Measurements from ENCODE around the gene PCDHGB4.

DNA sequence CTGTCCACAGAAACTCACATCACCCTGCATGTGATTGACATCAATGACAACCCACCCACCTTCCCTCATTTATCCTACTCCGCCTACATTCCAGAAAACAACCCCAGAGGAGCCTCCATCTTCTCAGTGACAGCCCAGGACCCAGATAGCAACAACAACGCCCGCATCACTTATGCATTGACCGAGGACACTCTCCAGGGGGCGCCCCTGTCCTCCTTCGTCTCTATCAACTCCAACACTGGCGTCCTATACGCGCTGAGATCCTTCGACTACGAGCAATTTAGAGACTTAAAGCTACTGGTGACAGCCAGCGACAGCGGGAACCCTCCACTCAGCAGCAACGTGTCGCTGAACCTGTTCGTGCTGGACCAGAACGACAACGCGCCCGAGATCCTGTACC, 42.2 kb upstream of the PCDHGB4 start:
- TF ChIP-seq, protein P1, sequence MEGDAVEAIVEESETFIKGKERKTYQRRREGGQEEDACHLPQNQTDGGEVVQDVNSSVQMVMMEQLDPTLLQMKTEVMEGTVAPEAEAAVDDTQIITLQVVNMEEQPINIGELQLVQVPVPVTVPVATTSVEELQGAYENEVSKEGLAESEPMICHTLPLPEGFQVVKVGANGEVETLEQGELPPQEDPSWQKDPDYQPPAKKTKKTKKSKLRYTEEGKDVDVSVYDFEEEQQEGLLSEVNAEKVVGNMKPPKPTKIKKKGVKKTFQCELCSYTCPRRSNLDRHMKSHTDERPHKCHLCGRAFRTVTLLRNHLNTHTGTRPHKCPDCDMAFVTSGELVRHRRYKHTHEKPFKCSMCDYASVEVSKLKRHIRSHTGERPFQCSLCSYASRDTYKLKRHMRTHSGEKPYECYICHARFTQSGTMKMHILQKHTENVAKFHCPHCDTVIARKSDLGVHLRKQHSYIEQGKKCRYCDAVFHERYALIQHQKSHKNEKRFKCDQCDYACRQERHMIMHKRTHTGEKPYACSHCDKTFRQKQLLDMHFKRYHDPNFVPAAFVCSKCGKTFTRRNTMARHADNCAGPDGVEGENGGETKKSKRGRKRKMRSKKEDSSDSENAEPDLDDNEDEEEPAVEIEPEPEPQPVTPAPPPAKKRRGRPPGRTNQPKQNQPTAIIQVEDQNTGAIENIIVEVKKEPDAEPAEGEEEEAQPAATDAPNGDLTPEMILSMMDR (IDR thresholded peaks at IDR 0.05), result no peak
- no peak for TF ChIP-seq POLR2A (IDR thresholded peaks at IDR 0.05)

Measured in thyroid gland (tissue), 4 donors.